NK-92 treated with Interleukin-12 subunit alpha and Interleukin-12 subunit beta, amount 100 ng/mL, for 24 hours (cell line): ENCODE data around the gene VAV2.

ENCODE experiments used
- DNase-seq: peaks from one replicate; lab custom pipeline; 2025; lab: John Stamatoyannopoulos, UW

VAV2 gene

GRCh38 chr9:133814586-133815208 lies 177.4 kb downstream of the VAV2 start:
- no peak for DNase-seq

- no peak for DNase-seq
These were observed 178.2 kb downstream of the VAV2 start for GRCh38 chr9:133813749-133814585.

DNA sequence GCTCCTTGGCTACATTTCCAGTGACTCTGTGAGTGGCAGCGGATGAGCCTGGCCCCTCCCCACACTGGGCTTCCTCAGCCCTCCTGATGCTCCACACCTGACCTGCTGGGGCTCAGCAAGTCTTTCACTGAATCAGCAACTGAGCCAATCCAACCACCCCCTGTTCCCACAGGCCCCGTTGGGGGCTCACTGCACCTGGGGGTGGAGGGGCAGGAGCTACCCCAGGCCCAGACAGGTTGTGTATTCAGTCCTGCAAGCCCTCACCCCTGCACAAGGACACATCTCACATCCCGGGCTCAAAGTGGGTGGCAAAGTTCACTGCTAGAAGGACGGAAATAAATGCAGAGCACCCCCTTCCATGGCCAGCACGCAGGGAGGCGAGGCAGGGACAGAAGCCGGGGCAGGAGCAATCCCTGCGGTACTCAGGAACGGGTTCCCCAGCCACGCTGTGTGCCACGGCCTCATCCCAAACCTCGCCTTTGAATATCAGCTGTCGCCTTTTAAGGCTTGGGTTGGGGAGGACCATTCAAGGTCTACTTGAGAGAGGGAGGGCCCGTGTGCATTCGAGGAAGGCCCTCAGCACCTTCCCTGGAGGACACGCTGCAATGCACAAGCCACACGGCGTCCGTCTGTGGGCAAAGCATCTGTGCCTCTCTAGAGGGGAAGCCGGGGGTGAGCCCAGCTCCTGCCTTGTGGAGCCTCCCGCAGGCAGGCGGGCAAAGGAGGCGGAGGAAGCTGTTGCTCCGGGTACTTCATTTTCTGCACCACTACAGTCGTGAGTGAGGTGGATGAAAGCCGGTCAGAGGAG lies 179.0 kb downstream of the VAV2 start:
- DNase-seq: no peak

- DNase-seq: no peak
These were observed 179.9 kb downstream of the VAV2 start for GRCh38 chr9:133812077-133812868.

DNA sequence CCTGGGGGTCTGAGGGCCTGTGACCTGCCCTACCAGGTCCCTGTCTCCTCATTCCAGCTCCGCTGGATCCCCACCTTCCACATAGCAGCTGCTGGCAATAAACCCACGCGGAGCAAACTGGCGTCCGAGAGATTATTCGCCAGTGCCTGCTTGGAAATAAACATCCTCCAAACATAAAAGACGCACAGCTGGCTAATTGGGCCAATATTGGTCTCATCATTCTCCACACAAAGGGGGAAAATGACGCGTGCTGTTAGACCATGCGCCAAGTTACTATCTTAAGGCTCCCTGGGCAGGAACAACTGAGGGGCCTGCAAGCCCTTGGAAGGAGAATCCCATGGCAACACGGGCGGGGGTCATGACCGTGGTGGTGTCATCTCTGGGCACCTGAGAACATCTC lies 180.7 kb downstream of the VAV2 start:
- no peak for DNase-seq

DNA sequence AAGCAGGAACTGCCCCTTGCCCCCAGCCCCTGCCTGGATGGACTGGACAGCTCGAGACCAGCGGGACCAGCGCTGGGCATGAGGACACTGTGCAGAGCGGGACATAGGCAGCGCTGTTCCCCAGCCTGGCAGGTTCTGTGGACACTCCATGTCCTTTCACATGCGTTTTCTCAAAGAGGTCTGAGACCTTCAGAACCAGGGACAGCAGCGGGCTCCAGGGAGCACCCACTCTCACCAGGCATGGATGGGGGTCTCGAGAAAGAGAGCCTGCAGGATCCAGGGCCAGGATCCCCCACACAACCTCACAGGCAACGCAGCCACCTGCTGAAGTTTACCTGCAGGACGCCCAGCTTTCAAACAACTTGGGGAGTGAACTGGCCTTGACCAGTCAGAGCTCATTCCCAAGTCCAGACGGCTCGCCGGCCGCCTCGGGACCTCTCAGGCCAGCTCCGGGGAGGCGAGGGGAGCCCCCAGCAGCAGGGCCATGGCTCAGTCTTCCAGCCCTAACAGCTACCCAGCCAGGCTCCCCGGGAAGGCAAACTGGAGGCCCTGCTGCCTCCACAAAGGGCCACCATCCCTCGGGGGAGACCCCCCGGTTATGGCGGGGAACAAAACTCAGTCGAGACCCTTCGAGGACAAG lies 181.4 kb downstream of the VAV2 start:
- DNase-seq: no peak

DNA sequence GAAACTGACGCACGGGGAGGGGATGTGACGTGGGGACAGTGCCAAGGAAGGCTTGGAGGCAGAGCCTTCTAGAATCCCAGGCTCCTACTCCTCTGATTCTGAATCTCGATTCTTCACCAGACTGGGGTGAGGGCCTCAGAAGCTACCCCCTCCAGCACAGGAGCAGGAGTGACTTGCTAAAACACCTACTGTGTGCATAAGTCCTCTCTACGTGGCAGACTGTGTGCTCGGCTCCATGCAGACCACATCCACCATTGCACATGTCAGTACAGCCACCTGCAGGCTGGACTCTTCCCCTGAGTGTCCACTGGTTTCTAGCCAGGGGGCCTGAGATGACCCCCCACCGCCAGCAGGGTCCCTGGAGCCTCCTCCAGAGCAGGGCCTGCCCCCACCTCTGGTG lies 182.8 kb downstream of the VAV2 start:
- no peak for DNase-seq

DNA sequence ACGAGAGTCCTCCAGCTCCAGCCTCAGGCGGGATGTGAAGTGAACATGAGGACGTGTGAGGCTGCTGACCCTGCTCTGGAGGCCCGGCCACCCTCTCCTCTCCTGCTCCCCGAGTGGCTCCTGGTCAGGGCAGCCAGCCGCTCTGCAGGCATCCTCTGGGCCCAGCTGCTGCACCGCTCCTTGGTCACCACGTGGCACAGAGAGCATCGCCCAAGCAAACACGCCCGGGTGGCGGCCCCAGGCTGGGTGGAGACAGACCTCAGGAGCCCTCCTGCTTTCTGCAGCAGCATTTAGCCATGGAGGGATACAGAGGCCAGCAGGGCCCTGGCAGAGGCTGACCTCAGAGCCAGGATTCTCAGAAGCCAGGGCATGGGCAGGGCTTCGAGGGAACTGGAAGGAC lies 184.3 kb downstream of the VAV2 start:
- DNase-seq: no peak

- DNase-seq: no peak
These were observed 185.1 kb downstream of the VAV2 start for GRCh38 chr9:133807037-133807436.

DNA sequence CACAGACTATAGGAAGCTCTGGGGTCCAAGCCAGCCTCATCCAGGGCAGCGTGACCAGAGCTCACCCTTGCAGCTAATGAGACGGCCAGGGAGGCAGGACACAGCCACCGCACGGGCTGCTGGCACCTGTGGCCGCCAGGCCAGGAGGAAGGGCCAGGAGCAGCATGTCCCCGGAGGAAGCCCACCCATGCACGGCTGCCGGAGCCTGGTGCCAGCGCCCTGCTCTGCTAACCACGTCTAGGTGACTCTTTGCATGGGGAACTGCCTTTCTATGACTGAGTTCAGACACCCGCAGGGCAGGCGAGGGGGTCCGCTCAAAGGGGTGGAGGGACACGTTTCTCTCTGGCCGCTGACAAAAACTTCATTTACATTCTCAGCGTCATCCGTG lies 185.5 kb downstream of the VAV2 start:
- no peak for DNase-seq

DNA sequence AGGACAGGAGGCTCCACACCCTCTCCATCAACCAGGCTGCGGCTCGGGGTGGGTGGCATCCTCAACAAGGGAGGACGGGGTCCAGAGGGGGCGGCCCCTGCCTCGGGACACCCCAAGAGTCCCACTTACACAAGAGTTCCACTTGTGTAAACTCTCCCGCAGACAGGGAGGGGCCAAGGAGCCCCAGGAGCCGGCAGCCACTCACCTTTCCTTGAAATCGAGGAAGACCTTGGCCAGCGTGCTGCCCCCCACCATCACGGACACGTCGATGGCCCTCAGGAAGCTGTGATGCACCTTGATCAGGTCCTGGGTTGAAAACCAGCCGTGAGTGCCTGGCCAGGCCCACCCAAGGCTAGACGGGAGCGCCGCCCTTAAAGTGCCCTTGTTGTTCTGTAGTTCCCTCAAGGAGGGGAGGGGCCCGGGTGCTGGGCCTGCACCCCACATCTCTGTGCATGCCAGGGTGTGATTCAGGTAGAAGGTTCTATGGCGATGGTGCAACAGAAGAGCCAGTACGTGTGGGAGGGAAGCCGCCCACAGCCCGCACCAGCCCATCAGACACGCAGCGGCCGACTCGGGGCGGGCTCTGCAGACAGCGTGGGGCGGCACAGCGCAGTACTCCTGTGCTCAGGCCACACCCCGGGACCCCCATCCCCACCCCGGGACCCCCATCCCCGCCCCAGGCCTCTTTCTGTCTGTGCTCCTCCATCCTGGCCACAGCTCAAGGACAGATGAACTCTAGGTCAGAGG lies 186.1 kb downstream of the VAV2 start:
- DNase-seq: no peak

GRCh38 chr9:133804199-133804598 lies 187.9 kb downstream of the VAV2 start:
- no peak for DNase-seq

DNA sequence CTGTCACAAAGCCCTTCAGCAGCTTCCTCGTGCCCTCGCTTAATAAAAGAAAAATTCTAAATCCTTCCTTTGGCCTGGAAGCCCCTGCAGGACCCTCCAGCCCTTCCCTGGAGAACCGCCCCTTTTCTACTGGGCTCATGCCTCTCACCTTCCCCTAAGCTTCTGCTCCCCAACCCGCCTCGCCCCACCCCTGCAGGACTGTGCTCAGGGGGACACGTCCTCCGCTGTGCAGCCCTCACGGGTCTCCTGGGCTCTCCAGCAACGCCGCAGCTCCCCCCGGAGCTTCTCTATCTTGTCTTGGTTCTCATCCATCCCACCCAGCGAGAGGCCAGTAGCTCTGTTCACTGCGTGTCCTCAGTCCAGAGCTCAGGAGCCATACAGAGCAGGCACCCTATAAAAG lies 188.4 kb downstream of the VAV2 start:
- DNase-seq: no peak

GRCh38 chr9:133803028-133803585 lies 189.0 kb downstream of the VAV2 start:
- DNase-seq: no peak

DNA sequence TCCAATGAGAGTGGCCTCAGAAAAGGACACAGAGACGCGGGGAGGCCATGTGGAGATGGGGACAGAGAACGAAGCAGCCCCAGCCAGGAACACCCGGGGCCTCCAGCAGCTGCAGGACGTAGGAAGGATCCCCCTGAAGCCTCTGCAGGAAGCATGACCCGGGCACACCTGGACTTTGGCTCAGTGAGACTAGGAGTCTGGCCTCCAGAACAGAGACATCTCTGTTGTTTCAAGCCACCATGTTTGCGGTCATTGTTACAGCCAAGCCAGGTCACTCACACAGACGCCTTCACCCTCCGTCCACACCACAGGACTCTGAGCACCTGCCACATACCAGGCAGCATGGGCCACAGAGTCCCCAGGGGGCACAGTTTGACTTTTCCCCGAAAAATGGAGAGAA lies 190.4 kb downstream of the VAV2 start:
- DNase-seq: no peak

DNA sequence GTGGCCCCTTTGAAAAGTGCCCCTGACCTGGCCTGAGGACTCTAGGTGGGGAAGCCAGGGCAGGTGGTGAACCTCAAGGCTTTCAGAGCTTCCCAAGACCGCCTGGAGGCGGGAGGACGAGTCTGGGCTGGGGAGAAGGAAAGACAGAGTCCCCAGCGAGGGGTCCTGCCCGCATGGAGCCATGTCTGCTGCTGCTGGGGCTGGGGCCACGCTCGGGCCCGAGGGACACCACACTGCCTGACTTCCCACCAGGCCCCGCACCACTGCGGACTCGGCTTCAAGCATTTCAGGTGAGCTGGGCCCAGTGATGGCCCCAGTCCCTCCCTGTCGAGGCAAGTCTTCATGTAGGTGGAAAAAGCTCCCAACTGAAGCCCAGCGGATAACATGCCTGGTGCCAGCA lies 191.9 kb downstream of the VAV2 start:
- DNase-seq: no peak

DNA sequence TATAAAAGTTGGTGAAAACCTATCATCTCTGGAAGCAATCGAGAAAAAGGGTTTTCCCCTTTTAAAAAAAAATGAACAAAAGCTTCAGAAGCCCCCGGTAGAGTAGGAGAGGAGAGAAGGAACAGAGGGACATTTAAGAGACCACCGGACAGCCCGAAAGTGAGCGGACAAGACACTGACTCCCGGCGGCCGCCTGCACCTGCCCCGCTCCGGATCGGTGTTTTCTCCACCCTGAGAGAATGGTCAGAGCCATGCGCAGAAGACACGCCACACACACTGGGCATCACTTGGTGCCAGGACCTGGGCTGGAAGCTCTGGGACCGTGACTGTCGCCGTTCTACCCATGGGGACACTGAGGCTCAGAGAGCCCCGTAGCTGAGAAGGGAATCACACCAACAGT lies 192.4 kb downstream of the VAV2 start:
- no peak for DNase-seq

GRCh38 chr9:133799106-133799505 lies 193.0 kb downstream of the VAV2 start:
- DNase-seq: no peak

DNA sequence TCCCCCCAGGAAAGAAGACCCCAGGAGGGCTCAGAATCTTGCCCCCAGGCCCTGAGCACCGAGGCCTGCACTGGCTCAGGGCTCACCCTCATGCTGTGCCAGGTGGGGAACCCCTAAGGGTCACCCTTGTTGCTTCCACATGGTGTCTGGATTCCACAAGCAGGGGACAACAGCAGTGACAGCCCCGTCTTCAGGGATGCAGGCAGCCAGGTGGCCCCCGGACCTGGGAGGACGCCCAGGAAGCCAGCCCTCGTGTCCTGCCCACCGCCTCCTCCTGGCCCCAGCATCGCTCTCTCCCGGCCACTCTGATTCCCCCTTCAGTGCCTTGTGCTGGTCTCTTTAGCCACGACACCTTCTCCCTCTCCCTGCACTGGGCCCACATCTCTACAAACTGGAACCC lies 194.0 kb downstream of the VAV2 start:
- no peak for DNase-seq

DNA sequence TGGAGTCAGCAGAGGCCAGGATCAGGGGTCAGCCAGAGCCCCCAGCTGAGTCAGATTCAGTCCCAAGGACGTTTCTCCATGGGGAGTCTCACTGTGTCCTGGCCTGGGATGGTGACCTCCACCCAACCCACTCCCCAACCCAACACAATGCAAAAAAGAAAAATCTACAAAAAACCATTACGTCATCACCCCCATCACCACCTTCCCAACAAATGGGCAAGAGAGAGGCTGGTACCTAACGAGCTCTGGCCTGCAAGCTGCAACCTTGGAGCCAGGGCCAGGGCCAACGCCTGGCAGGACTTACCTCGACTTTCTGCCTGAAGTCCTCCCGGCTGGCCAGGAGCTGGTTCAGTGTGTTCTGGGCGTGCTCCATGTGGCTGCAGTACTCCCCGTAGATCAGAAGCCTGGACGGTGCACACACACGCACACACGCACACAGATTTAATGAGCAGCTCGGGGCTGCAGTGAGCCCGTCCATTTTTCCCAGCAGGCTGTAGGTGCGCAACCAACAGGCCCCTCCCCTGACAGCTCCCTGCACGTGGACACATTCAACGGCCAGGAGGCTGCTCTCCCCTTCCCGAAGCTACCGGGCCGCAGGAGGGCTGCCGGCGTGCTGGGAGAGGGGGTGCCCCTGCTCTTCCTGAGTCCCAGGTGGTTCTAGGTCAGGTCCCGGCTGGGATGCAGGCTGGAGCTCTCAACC lies 194.6 kb downstream of the VAV2 start:
- no peak for DNase-seq
